Neuron (in vitro differentiated cells): ENCODE measurements around the gene BTN3A1.

ENCODE experiments used
- H2AFZ ChIP-seq: one replicate; pipeline ENCODE4 v1.6.1; 2013; ENCODE audit warnings: low read depth, mild to moderate bottlenecking, inconsistent platforms, low read length, moderate library complexity
- H3K27me3 ChIP-seq: one replicate; pipeline ENCODE4 v1.6.1; 2013; ENCODE audit warnings: low read length; ENCODE audit not compliant: insufficient read depth
- H3K36me3 ChIP-seq: one replicate; pipeline ENCODE4 v1.6.1; 2013; ENCODE audit warnings: low read length; ENCODE audit not compliant: insufficient read depth
- H3K4me1 ChIP-seq: one replicate; pipeline ENCODE4 v1.6.1; 2013; ENCODE audit warnings: low read length; ENCODE audit not compliant: insufficient read depth
- H3K4me3 ChIP-seq: 2 replicates; pipeline ENCODE4 v1.5.1; 2013; ENCODE audit warnings: mild to moderate bottlenecking, low read length, moderate library complexity
- H3K9me3 ChIP-seq: one replicate; pipeline ENCODE4 v1.6.1; 2013; ENCODE audit warnings: low read length

Gene BTN3A1

GRCh38 chr6:26464416-26465131, 62.5 kb downstream of the BTN3A1 start:
- Histone ChIP-seq H3K27me3 (no peaks in the 10 kb centered on the region), H2AFZ (no peak overlapping the region), H3K4me1 (peaks cover 7% of the 10 kb centered on the region), H3K36me3 (peaks cover 88% of the 10 kb centered on the region), H3K9me3 (no peaks in the 10 kb centered on the region), H3K4me3 (no peak overlapping the region)
